NT2/D1 (cell line): ENCODE measurements around the gene SLC30A7.

Experiments used
- SUZ12 ChIP-seq: IDR thresholded peaks from 2 replicates; pipeline ENCODE4 v1.6.1; 2011; ENCODE audit not compliant: insufficient read length, insufficient read depth; ENCODE audit errors: extremely low read depth
- ZNF274 ChIP-seq: IDR thresholded peaks from 2 replicates; pipeline ENCODE4 v1.6.1; 2011; ENCODE audit warnings: mild to moderate bottlenecking, low read depth, low read length

DNA sequence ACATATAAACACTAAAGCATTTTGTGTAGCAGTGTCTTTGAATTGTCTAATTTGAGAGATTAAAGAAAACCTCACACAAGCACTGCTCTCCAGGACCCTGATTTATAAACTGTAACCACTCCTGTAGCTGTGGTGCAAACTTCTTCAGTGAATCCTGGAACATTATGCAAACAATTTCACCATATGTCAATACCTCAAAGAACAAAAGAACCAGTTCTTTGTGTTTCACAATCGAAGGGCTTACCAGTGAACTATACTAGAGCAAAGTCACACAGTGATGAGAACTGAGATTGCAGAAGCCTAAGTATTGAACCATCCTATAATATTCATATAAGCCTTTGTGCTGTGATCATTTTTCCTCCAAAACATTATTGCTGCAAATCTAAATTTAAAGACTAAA is 108.2 kb downstream of the SLC30A7 start:
- TF ChIP-seq SUZ12 (no peak), ZNF274 (no peak)
